ENCODE results near the gene CWC27.

Gene CWC27

GRCh38 chr5:64746446-64746845 is 22.3 kb upstream of the CWC27 start:
- no peak for DNase-seq (ENCODE audit: extremely low spot score)
- no peak for TF ChIP-seq CTCF (IDR thresholded peaks at IDR 0.05; ENCODE audit: control extremely low read depth, extremely low read depth, low read depth, missing control alignments)
- CTCF ChIA-PET, result interaction anchor here (1.1 to 3.3 kb wide), 3 partner anchors 11 to 21 kb away, joined by 3 to 13 read pairs (median 3); partner anchors contain the start of genes CWC27 and SREK1IP1
- POLR2A ChIA-PET, result no interaction called here

GRCh38 chr5:64749385-64749784 is 19.3 kb upstream of the CWC27 start:
- POLR2A ChIA-PET, result no interaction called here
- no peak for DNase-seq (ENCODE audit: extremely low spot score)
- TF ChIP-seq CTCF (IDR thresholded peaks at IDR 0.05; ENCODE audit: control extremely low read depth, extremely low read depth, low read depth, missing control alignments), result no peak
- CTCF ChIA-PET, result interaction anchor here (0.6 to 1.7 kb wide), 8 partner anchors 9 to 113 kb away, joined by 3 to 4 read pairs (median 4); no protein-coding TSS in a partner anchor

GRCh38 chr5:64754066-64754465 is 14.7 kb upstream of the CWC27 start:
- no peak for DNase-seq (ENCODE audit: extremely low spot score)
- no peak for TF ChIP-seq CTCF (IDR thresholded peaks at IDR 0.05; ENCODE audit: control extremely low read depth, extremely low read depth, low read depth, missing control alignments)
- ChIA-PET POLR2A (no interaction called here), CTCF (interaction anchor here (1.3 kb wide), 2 partner anchors 29 to 729 kb away, joined by 3 to 5 read pairs; no protein-coding TSS in a partner anchor)

GRCh38 chr5:64758901-64759300 is 9.8 kb upstream of the CWC27 start:
- TF ChIP-seq CTCF (IDR thresholded peaks at IDR 0.05; ENCODE audit: control extremely low read depth, extremely low read depth, low read depth, missing control alignments), result no peak
- ChIA-PET CTCF (interaction anchor here (0.9 to 3.3 kb wide), 5 partner anchors 9 to 25 kb away, joined by 3 to 14 read pairs (median 3); partner anchors contain the start of genes CWC27 and SREK1IP1), POLR2A (no interaction called here)
- no peak for DNase-seq (ENCODE audit: extremely low spot score)

- TF ChIP-seq CTCF (IDR thresholded peaks at IDR 0.05; ENCODE audit: control extremely low read depth, extremely low read depth, low read depth, missing control alignments), result no peak
- ChIA-PET POLR2A (no interaction called here), CTCF (interaction anchor here (1.7 kb wide), 1 partner anchor 11 kb away, joined by 4 read pairs; no protein-coding TSS in a partner anchor)
- DNase-seq (ENCODE audit: extremely low spot score), result no peak
Observed at GRCh38 chr5:64759960-64760660, 8.6 kb upstream of the CWC27 start.

- CTCF ChIA-PET, result interaction anchor here (1.2 to 1.9 kb wide), 2 partner anchors 10 to 111 kb away, joined by 3 to 4 read pairs; no protein-coding TSS in a partner anchor
- no peak for TF ChIP-seq CTCF (IDR thresholded peaks at IDR 0.05; ENCODE audit: control extremely low read depth, extremely low read depth, low read depth, missing control alignments)
- POLR2A ChIA-PET, result no interaction called here
- no peak for DNase-seq (ENCODE audit: extremely low spot score)
Observed at GRCh38 chr5:64763948-64764503, 4.7 kb upstream of the CWC27 start.

All from GM10248 (cell line).